HG02852 (cell line): Measurements from ENCODE around the gene BLOC1S5.

Experiments used
- ATAC-seq: cut with Tn5 transposase; IDR thresholded peaks from one replicate; pipeline ENCODE4 v1.9.1; 2021; ENCODE audit warnings: mild to moderate bottlenecking, moderate library complexity; ENCODE audit not compliant: unreplicated experiment

The BLOC1S5 gene, protein sequence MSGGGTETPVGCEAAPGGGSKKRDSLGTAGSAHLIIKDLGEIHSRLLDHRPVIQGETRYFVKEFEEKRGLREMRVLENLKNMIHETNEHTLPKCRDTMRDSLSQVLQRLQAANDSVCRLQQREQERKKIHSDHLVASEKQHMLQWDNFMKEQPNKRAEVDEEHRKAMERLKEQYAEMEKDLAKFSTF

DNA sequence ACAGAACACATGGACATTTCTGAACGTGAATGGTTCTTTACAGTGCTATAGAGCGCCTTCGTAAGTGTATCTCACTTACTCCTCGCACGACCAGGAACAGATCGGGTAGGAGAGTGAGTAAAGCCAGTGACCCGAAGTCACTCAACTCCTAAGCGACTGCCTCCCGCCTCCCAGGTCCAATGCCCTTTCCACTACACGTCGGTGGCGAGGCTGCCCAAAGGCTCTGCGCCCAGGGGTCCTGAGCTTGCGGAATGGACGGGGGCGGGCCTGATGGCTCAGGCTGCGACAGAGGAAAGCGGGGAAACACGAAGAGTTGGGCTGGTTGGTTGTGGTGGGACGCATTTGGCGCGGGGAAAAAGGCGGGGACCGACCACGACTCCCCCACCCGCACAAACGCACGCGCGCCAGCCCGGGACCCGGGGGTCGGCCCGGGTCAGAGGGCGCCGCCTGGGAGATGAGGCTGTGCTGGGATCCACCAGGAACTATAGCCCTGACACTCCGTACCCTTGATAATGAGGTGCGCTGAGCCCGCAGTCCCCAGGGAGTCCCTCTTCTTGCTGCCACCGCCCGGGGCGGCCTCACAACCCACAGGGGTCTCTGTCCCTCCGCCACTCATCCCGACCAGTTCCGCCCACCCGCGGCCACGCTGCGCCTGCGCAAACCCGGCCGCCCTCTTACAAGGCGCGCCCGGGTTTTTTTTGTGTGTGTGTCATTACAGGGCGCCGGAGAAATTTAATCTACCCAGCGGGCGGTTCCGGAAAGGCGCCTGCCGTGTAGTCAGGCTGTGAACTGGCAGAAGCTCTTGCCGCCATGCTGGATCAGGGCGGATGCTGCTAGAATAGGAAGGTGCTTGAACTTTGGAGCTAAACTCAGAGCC is at the start of gene BLOC1S5:
BLOC1S5 (minus strand) TSS at position 629 of the 877 bp plus-strand sequence; CDS start at position 616, 13 bp downstream.
- ATAC-seq, result peak; percentile 79

DNA sequence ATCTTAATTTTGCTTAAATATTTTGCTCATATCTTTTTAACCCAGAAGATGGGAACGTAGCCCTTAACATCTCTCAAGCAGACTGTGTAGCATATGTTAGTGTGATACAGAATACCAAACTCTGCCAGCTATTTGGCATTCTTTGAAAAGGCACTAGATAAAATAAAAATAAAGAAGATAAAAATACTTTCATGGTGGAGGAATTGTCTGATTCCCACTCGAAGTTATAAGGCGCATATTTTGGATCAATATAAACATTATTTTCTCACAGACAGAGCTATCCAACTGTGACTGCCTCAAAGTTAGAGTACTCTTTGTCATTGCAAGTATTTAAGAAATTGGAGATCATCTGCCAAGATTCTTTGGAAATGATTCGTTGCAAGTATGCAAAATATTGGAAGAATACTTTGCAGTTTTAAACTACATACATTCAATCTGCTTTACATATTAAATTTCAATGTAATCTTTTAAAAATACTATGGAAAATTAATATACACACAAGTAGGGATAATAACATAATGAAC is 49.0 kb upstream of the BLOC1S5 start:
- ATAC-seq, result no peak

DNA sequence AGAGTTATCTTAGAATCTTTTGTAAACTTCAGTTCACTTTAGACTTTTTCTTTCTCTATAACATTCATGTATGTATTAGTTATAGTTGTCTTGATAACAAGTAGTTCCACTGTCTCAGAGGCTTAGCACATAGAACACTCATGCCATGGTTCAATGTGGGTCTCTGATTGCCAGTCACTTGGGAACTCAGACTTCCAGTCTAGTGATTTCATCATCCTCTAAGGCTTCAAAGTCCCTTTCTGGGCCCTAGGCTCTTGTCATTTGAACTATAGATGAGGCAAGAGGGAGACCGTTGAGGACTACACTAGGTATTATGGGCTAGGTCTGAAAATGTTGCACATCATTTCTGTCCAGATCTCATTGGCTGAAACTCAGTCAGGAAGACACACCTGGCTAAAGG is 46.5 kb upstream of the BLOC1S5 start:
- no peak for ATAC-seq

DNA sequence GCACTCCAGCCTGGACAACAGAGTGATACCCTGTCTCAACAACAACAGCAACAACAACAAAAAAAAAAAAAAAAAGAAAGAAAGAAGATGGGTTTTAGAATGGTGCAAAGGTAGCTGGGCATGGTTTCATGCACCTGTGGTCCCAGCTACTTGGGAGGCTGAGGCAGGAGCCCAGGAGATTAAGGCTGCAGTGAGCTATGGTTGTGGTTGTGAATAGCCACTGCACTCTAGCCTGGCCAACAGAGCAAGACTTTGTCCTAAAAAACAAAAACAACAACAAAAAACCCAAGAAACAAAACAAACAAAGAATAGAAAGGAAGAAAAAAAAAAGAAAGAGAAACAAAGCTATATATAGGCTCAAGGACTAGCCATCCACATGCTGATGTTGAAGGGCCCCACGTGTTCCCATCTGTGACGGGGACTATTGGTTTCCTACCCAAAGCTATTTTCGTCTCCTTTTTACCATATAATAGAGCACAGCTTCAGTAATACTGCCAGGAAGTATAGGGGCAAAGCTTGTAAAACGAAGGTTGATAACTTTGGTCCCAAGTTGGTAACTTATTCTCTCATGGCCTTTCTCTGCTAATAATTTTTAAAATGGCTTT is 46.0 kb upstream of the BLOC1S5 start:
- peak; percentile 92 for ATAC-seq

DNA sequence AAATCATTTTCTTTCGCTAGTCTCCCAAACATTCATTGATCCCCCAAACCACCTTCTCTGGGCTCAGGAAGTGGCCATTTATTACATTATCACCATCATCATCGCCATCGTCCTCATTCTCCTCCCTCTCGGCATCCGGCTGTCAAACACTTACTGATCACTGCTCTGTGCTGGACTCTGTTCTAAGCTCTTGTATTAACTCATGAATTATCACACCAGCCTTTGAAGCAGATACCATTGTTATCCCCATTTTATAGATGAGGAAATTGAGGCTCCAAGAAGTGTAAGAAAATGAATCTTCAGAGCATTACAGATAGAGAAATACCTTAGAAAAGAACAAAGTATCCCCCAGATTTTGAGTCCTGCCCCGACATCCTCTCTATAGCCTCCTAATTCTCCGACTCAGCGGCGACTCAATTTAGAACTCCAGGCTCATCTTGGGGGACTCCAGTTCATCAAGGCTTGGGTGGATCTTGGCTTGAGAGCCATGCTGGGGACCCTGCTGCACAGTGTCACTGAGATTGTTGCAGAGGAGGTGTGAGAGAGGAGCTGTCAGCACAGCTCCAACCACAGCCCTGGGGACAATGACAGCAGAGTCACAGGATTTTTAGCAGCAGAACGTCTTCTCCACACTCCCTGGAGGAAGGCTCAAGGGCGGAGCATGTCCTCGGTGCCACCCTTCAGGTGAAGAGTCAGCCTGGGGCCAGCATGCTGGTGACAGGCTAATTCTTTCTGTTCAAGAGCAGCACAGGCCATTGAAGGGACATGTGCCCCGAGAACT is 44.8 kb upstream of the BLOC1S5 start:
- no peak for ATAC-seq

DNA sequence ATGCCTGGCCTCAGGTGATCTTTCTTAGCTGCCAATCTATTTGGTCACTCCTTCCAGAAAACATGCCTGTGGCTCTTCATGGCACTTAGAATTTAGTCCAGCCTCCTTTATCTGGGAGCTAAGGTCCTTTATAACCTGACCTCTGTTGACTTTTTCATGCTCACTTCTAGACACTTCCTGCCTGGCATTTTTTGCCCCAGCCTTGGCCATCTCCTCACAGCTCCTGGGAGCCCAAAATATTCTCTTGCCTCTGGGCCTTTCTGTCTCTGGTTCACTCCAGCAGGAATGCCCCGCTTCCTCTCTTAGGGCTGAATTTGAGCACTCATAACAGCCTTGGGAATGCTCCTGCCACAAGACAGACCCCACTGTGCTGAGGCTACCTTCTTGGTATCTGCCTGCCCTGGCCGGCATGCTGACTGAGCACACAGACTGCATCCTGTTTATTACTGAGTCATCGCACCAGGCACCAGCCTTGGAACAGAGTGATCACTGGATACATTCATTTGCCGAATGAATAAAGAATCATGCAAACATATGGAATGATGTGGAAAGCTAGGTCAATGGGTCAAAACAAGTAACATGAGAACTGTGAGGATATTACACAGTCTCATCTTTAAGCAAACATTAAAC is 44.0 kb upstream of the BLOC1S5 start:
- ATAC-seq, result no peak

DNA sequence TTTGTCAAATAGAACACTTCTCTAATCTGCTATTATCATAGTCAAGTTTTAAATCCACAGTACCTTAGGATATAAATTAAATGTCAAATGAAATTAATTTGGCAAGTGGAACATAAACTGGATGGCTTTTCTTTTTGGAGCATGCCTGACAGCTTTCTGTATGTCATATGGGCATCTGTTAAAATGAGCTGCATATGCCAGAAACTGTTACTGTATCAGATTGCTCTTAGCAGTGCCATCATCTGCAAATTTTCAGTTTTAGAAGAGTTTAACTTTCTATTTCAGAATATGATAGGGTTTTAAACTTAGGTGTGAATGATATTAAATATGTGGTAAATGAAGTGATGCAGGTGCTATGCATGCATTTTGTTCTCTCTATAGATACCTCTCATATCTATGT is 41.6 kb upstream of the BLOC1S5 start:
- no peak for ATAC-seq

DNA sequence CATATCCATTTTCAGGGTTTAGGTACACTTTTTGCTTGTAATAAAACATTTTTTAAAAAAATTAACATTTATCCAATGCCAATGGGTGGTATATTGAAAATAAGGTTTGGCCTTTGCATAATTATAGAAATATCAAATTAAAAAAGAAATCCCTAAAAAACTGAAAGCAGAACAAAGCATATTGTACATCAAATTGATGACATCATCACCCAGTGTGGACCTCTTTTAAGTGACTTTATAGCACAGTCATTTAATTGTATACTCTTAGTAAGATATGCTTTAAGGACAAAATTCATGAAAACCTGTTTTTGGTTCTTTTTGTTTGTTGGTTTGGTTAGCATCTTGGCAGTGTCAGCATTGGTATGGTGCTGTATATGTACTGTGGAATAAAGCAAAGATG is 39.5 kb upstream of the BLOC1S5 start:
- ATAC-seq, result no peak

DNA sequence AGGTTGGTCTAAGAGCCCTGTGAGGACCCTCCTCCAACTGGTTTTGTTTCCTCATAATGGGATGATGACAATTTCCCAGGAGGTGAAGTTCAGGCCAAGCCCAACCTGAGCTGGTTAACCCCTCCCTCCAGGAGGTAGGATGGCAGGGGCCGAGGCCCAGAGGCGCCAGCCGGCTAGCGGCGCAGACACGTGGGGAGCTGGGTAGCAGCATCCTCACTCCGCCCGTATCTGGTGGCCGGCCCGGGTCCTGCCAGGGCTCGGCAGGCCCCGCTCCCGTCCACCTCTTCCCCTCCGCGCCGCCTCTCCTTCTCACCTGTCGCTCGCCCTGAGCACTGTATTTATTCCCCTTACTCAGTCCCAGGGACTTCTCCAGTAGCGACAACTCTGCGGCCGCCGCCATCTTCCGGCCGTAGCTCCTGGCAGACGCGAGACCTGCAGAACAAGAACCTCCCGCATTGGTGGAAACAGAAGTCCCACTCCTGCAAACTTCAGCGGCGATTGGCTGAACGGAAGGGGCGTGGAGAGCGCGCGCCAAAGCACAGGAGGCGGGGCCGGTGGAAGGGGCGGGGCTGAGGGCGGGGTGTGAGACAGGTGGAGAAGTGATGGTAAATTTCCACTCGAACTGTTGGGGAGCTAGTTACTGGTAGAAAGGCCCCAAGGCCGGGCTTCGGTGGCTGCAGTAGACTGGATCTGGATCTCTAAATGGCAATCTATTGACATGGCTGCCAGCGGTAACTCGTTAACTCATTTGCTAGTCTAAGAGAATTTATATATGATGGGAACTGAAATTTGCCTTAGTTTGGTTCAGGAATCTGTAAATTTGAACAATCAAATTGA is 38.2 kb upstream of the BLOC1S5 start, which contains the start of gene EEF1E1:
EEF1E1 (minus strand) TSS at position 427 of the 837 bp plus-strand sequence; CDS start at position 400, 27 bp downstream.
- ATAC-seq, result peak; percentile 99

DNA sequence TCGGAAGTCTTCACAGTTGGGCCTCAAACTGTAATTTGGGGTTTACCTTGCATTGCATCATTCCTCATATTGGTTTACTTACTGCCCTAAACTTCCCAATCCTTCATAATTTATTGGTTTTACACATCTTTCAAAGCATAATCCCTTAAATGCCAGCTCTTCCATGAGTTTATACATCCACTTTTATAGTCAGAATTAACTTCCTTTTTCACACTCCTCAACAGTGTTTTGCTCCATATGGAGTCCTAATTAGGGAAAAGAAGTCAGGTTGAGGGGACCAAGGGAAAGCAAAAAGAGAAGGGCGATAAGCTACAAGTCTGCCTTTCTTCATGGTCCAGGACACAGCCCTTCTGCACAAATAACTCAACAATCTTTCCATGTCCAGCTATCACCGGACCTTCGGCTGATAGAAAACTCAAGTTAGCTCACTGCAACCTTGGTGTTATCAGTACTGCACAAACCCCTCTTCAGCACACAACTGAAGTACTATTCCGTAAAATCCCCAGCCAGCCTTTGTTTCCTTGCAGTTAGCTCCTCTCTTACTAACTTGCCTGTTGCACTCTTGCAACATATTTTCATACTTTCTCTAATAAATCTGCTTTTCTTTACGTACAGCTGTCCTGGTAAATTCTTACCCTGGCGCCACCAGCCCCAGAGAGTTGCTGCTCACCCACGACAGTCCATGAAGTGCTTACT is 36.1 kb upstream of the BLOC1S5 start:
- no peak for ATAC-seq

DNA sequence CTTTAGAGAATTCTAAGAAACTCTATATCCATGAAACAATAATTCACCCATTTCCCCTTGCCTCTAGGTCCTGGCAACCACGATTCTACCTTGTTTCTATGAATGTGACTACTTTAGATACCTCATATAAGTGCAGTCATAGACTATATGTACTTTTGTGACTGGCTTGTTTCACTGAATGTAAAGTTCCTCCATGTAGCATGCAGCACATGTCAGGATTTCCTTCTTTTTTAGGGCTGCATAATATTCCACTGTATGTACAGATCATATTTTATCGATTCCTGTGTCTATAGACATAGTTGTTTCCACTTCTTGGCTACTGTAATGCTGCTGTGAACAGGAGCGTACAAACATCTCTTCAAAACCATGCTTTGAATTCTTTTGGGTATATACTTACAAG is 26.5 kb upstream of the BLOC1S5 start:
- ATAC-seq, result no peak

DNA sequence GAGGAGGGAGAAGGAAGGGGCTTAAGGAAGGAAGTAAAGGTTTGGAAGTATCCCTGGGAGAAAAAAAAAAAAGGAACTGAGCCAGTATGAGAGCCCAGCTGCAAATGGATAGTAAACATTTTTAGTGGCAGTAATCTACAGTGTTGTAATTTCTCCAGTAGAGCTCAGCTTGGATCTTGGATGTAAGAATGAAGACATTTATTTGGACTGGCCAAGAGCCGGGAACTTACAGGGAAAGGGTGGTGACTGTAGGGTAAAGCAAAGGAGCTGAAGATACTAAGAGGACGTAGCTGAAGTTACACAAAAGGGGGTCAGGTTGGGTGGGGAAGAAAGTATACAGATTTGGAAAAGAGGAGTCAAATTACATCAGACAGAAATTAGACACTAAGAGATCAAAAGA is 24.7 kb upstream of the BLOC1S5 start:
- no peak for ATAC-seq

DNA sequence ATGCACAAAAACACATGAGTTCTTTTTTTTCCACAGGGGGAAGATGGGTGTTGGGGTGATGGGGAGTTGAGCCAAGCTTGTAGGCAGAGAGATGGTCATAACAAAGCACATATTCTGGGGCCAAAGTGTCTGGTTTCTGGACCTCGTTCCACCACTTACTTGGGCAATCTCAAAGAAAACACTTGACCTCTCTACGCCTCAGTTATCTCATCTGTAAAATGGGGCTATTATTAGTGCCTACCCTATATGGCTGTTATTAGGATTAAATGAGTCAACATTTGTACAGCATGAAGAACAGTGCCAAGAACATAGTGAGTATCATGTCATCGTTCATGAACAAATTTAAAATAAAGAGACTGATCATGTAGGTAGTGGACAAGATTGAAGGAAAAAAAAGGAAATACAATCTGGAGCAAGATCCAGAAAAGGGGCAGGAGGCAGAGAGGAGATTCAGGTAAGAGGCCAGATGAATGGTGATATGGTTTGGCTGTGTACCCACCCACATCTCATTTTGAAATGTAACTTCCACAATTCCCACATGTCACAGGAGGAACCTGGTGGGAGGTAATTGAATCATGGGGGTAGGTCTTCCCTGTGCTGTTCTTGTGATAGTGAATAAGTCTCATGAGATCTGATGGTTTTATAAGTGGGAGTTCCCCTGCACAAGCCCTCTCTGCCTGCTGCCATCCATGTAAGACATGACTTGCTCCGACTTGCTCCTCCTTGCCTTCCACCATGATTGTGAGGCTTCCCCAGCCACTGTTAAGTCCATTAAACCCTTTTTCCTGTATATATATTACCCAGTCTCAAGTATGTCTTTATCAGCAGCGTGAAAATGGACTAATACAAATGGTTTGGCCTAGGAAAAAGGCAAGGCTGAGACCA is 23.9 kb upstream of the BLOC1S5 start:
- ATAC-seq, result no peak

DNA sequence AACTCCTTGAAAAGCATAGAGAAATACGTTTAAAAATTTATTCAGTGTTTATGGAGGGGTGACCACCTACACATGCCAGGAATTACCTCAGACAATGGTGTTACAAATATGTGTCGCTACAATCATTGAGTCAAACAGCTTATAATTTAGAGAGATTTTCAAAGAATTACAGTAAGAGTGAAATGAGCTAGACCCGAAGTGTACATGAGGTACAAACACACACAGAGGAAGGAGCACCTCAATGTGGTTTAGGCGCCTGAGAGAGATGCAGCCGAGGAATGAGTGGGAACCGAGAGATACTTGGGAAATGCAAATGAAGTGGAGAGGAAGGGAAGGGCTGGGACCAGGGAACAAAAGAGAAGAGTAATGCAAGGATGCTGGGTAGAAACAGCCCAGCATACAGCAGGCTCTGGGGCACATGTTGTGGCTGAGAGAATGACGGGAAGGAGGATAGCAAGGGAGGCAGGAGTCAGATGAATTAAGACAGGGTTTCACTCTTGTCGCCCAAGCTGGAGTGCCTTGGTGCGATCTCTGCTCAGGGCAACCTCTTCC is 22.6 kb upstream of the BLOC1S5 start:
- no peak for ATAC-seq

DNA sequence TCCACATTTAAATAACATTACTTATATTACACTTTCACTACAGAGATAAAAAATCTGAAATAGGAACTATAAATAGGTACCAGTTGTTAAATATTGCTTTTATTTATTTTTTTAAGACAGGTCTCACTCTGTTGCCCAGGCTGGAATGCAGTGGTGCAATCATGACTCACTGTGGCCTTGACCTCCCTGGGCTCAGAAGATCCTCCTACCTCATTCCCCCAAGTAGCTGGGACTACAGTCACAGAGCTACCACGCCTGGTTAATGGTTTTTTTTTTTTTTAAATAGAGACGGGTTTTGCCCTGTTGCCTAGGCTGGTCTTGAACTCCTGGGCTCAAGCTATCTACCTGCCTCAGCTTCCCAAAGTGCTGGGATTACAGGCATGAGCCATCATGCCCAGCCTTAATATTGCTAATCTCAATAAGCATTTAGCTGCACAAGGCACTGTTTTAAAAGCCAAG is 20.9 kb upstream of the BLOC1S5 start:
- no peak for ATAC-seq

DNA sequence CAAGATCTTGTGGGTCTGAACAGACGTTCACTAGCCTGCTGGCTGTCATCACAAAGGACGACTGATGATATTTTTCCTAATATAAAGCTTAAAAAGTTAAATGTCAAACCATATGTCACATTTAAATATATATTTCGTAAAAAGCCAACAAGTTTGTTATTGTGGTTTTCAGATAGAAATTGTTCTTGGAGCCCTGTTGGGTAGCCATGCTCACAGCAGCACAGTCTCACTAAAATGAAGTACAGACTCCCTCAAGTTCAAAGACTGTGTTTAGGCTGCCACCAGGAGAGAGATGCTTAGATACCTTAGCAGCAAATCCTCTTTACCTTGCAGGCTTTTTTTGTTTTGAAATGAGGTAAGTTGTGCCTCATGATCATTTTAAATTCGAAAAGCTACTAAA is 20.4 kb upstream of the BLOC1S5 start:
- no peak for ATAC-seq
